ENCODE measurements around the gene LIN54.

GRCh38 chr4:82939414-82939813, 71.2 kb downstream of the LIN54 start:
- no peak for TF ChIP-seq CTCF (conservative IDR thresholded peaks at IDR 0.05 in 1 of 2, IDR thresholded peaks at IDR 0.05 in 1 of 2; ENCODE audit: extremely low read depth in 1 of 2, insufficient read depth in 1 of 2, low read depth in 1 of 2, low read length in 2 of 2)
- TF ChIP-seq EZH2 (IDR thresholded peaks at IDR 0.05; ENCODE audit: borderline replicate concordance, low read length) = no peak
